Hepatocyte (in vitro differentiated cells): ENCODE measurements around the gene ATF6. TPM values are rescaled to one million over a fixed set of nuclear protein-coding genes. Genes with fewer than 3 reads are reported as not detected.

ENCODE experiments used
- DNase-seq: peaks from one replicate; pipeline ENCODE4 v3.0.0-alpha.2; 2016; ENCODE audit warnings: low spot score
- H2AFZ ChIP-seq: fragments of 200-600 bp; sonication (generic); 2 replicates; pipeline ENCODE4 v1.6.0; 2016; ENCODE audit warnings: antibody characterized with exemption, mild to moderate bottlenecking
- H3K27ac ChIP-seq: fragments of 200-600 bp; sonication (generic); 2 replicates; pipeline ENCODE4 v1.5.1; 2016; ENCODE audit warnings: mild to moderate bottlenecking
- H3K27me3 ChIP-seq: fragments of 200-600 bp; sonication (generic); 2 replicates; pipeline ENCODE4 v1.6.1; 2016
- H3K36me3 ChIP-seq: fragments of 200-600 bp; sonication (generic); replicated peaks from 2 replicates; pipeline ENCODE4 v1.5.1; 2016; ENCODE audit warnings: low read depth; ENCODE audit not compliant: insufficient read depth
- H3K4me1 ChIP-seq: fragments of 200-600 bp; sonication (generic); 2 replicates; pipeline ENCODE4 v1.5.1; 2016; ENCODE audit warnings: mild to moderate bottlenecking, moderate library complexity; ENCODE audit not compliant: insufficient read depth
- H3K4me2 ChIP-seq: fragments of 200-600 bp; sonication (generic); 2 replicates; pipeline ENCODE4 v1.6.0; 2016
- H3K4me3 ChIP-seq: fragments of 200-600 bp; sonication (generic); 2 replicates; pipeline ENCODE4 v1.5.1; 2016; ENCODE audit warnings: mild to moderate bottlenecking
- H3K79me2 ChIP-seq: fragments of 200-600 bp; sonication (generic); 2 replicates; pipeline ENCODE4 v1.6.0; 2017; ENCODE audit warnings: mild to moderate bottlenecking
- H3K9me2 ChIP-seq: fragments of 200-600 bp; sonication (generic); replicated peaks from 2 replicates; pipeline ENCODE4 v1.6.0; 2017; ENCODE audit warnings: mild to moderate bottlenecking; ENCODE audit not compliant: insufficient read depth
- H3K9me3 ChIP-seq: fragments of 200-600 bp; sonication (generic); 2 replicates; pipeline ENCODE4 v1.5.1; 2016; ENCODE audit warnings: low read depth, mild to moderate bottlenecking
- H4K20me1 ChIP-seq: fragments of 200-600 bp; sonication (generic); 2 replicates; pipeline ENCODE4 v1.6.0; 2016; ENCODE audit warnings: mild to moderate bottlenecking; ENCODE audit not compliant: insufficient read depth, poor library complexity, severe bottlenecking
- EZH2 ChIP-seq: fragments of 200-600 bp; sonication (generic); IDR thresholded peaks from 2 replicates; pipeline ENCODE4 v1.6.1; 2016; ENCODE audit warnings: antibody characterized with exemption, mild to moderate bottlenecking, borderline replicate concordance
- EZH2phosphoT487 ChIP-seq: fragments of 200-600 bp; sonication (generic); IDR thresholded peaks from one replicate; pipeline ENCODE4 v1.6.1; 2018; ENCODE audit warnings: antibody characterized with exemption, mild to moderate bottlenecking, low read depth, moderate library complexity; ENCODE audit not compliant: unreplicated experiment, severe bottlenecking
- WGBS: methylation state at CpG from one replicate; pipeline ENCODE4 v1.1.6; 2016; ENCODE audit warnings: low lambda C conversion rate; ENCODE audit errors: missing lambda C conversion rate; 5-methylcytosine and 5-hydroxymethylcytosine counted together
- polyA plus RNA-seq: library from polyadenylated mRNA; unstranded; fragments of >200 nt; fragmentation: Nextera tagmentation; extraction: Ambion mirVana; gene quantifications from 2 replicates; pipeline ENCODE4 v1.2.1, GENCODE V29; 2016
- total RNA-seq: library from RNA; depleted of rRNA; stranded (reverse); fragments of >200 nt; gene quantifications from 2 replicates; pipeline ENCODE4 v1.2.3, GENCODE V29; 2014
- TF ChIP-seq, protein P1 (sequence below): fragments of 200-600 bp; sonication (generic); IDR thresholded peaks from 2 replicates; pipeline ENCODE4 v1.5.1; 2016; ENCODE audit warnings: antibody characterized with exemption, mild to moderate bottlenecking; ENCODE audit not compliant: poor library complexity

ATF6 gene
- total and polyA plus RNA-seq, 2 experiments from 2014 or later: 15.3 to 29.8 TPM

GRCh38 chr1:161799792-161800191 is 33.7 kb downstream of the ATF6 start:
- no peaks in the 10 kb centered on the region for H3K27me3 ChIP-seq
- H3K36me3 ChIP-seq: no peaks in the 10 kb centered on the region
- H3K27ac ChIP-seq: no peak overlapping the region
- H2AFZ ChIP-seq: no peak overlapping the region
- TF ChIP-seq, protein P1, sequence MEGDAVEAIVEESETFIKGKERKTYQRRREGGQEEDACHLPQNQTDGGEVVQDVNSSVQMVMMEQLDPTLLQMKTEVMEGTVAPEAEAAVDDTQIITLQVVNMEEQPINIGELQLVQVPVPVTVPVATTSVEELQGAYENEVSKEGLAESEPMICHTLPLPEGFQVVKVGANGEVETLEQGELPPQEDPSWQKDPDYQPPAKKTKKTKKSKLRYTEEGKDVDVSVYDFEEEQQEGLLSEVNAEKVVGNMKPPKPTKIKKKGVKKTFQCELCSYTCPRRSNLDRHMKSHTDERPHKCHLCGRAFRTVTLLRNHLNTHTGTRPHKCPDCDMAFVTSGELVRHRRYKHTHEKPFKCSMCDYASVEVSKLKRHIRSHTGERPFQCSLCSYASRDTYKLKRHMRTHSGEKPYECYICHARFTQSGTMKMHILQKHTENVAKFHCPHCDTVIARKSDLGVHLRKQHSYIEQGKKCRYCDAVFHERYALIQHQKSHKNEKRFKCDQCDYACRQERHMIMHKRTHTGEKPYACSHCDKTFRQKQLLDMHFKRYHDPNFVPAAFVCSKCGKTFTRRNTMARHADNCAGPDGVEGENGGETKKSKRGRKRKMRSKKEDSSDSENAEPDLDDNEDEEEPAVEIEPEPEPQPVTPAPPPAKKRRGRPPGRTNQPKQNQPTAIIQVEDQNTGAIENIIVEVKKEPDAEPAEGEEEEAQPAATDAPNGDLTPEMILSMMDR: no peak
- no peak for TF ChIP-seq EZH2phosphoT487
- no peak for TF ChIP-seq EZH2
- H4K20me1 ChIP-seq: no peaks in the 10 kb centered on the region
- no peaks in the 10 kb centered on the region for H3K9me2 ChIP-seq
- no peak overlapping the region for H3K4me3 ChIP-seq
- H3K4me2 ChIP-seq: no peak overlapping the region
- no peaks in the 10 kb centered on the region for H3K79me2 ChIP-seq
- no peak for DNase-seq
- no peaks in the 10 kb centered on the region for H3K9me3 ChIP-seq
- no peaks in the 10 kb centered on the region for H3K4me1 ChIP-seq
- 86% methylated on average over 1 of the region's 1 CpG for WGBS

DNA sequence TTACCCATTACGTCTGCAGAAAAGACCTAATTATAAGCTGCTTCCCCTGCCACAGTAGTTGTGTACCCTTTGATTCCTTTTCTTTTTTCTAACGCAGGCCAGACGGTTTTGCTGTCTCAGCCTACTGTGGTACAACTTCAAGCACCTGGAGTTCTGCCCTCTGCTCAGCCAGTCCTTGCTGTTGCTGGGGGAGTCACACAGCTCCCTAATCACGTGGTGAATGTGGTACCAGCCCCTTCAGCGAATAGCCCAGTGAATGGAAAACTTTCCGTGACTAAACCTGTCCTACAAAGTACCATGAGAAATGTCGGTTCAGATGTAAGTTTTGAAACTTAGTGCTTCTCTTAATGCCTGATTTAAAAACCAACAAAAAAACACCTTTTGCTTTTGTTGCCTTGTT is 35.8 kb downstream of the ATF6 start:
- 80% methylated on average over 7 of the region's 7 CpGs for WGBS
- Histone ChIP-seq H3K9me3 (no peaks in the 10 kb centered on the region), H3K79me2 (no peaks in the 10 kb centered on the region), H3K4me2 (no peak overlapping the region), H2AFZ (no peak overlapping the region), H3K27me3 (no peaks in the 10 kb centered on the region), H3K4me1 (peaks cover 16% of the 10 kb centered on the region), H3K9me2 (no peaks in the 10 kb centered on the region), H3K27ac (no peak overlapping the region), H3K36me3 (no peaks in the 10 kb centered on the region), H3K4me3 (no peak overlapping the region), H4K20me1 (no peaks in the 10 kb centered on the region)
- DNase-seq: peak; percentile 5
- TF ChIP-seq, protein P1: no peak
- TF ChIP-seq EZH2 (no peak), EZH2phosphoT487 (no peak)

GRCh38 chr1:161803181-161803580 is 37.1 kb downstream of the ATF6 start:
- DNase-seq: no peak
- H3K4me1 ChIP-seq: peaks cover 19% of the 10 kb centered on the region
- no peak overlapping the region for H3K4me3 ChIP-seq
- H3K36me3 ChIP-seq: no peaks in the 10 kb centered on the region
- no peak overlapping the region for H2AFZ ChIP-seq
- no peaks in the 10 kb centered on the region for H3K9me2 ChIP-seq
- 67% methylated on average over 2 of the region's 2 CpGs for WGBS
- no peak overlapping the region for H3K27ac ChIP-seq
- no peaks in the 10 kb centered on the region for H3K79me2 ChIP-seq
- H3K27me3 ChIP-seq: no peaks in the 10 kb centered on the region
- H3K9me3 ChIP-seq: no peaks in the 10 kb centered on the region
- H3K4me2 ChIP-seq: no peak overlapping the region
- TF ChIP-seq, protein P1: no peak
- TF ChIP-seq EZH2phosphoT487 (no peak), EZH2 (no peak)
- no peaks in the 10 kb centered on the region for H4K20me1 ChIP-seq
